GM23338 (cell line): ENCODE measurements around the gene ONECUT3. TPM values are rescaled to one million over a fixed set of nuclear protein-coding genes. Genes with fewer than 3 reads are reported as not detected.

Experiments used
- ATAC-seq: fragments of 200-7000 bp; cut with Tn5 transposase; 3 replicates; pipeline ENCODE4 v1.9.1; 2020
- DNase-seq: peaks from one replicate; pipeline ENCODE4 v3.0.0-alpha.2; 2015; ENCODE audit warnings: low spot score
- H2AFZ ChIP-seq: fragments of 200-600 bp; sonication (generic); 2 replicates; pipeline ENCODE4 v1.8.0; 2016; ENCODE audit warnings: antibody characterized with exemption, mild to moderate bottlenecking, moderate library complexity
- H3F3A ChIP-seq: fragments of 200-600 bp; sonication (generic); replicated peaks from 2 replicates; pipeline ENCODE4 v1.8.0; 2017; ENCODE audit warnings: antibody characterized with exemption, mixed run types, low read depth
- H3K27ac ChIP-seq: fragments of 200-600 bp; sonication (generic); 2 replicates; pipeline ENCODE4 v1.6.1; 2016; ENCODE audit warnings: low read depth
- H3K27me3 ChIP-seq: fragments of 200-600 bp; sonication (generic); 2 replicates; pipeline ENCODE4 v1.8.0; 2016; ENCODE audit warnings: mild to moderate bottlenecking, mixed run types, moderate library complexity; ENCODE audit not compliant: insufficient read depth
- H3K36me3 ChIP-seq: fragments of 200-600 bp; sonication (generic); 2 replicates; pipeline ENCODE4 v1.8.0; 2016; ENCODE audit warnings: mild to moderate bottlenecking; ENCODE audit not compliant: insufficient read depth
- H3K4me1 ChIP-seq: fragments of 200-600 bp; sonication (generic); 2 replicates; pipeline ENCODE4 v1.8.0; 2016; ENCODE audit warnings: mild to moderate bottlenecking, moderate library complexity; ENCODE audit not compliant: insufficient read depth
- H3K4me2 ChIP-seq: fragments of 200-600 bp; sonication (generic); 2 replicates; pipeline ENCODE4 v1.7.1; 2017; ENCODE audit warnings: mixed run types
- H3K4me3 ChIP-seq: fragments of 200-600 bp; sonication (generic); 2 replicates; pipeline ENCODE4 v1.6.1; 2016; ENCODE audit warnings: mixed run types
- H3K79me2 ChIP-seq: fragments of 200-600 bp; sonication (generic); replicated peaks from 2 replicates; pipeline ENCODE4 v1.8.0; 2017; ENCODE audit warnings: mild to moderate bottlenecking; ENCODE audit not compliant: insufficient read depth
- H3K9me2 ChIP-seq: fragments of 200-600 bp; sonication (generic); 2 replicates; pipeline ENCODE4 v1.8.0; 2017; ENCODE audit not compliant: insufficient read depth
- H4K20me1 ChIP-seq: fragments of 200-600 bp; sonication (generic); replicated peaks from 2 replicates; pipeline ENCODE4 v1.8.0; 2017; ENCODE audit warnings: mild to moderate bottlenecking; ENCODE audit not compliant: insufficient read depth
- H3K27ac Mint-ChIP-seq: 2 replicates; pipeline ENCODE4 v1.8.0; 2020; ENCODE audit warnings: inconsistent platforms, mild to moderate bottlenecking, moderate library complexity, mixed read lengths
- H3K27me3 Mint-ChIP-seq: 3 replicates; pipeline ENCODE4 v1.8.0; 2022; ENCODE audit warnings: low read depth, mild to moderate bottlenecking, moderate library complexity, mixed read lengths, inconsistent platforms; ENCODE audit not compliant: insufficient read depth, poor library complexity
- H3K36me3 Mint-ChIP-seq: 3 replicates; pipeline ENCODE4 v1.8.0; 2021; ENCODE audit warnings: low read depth, mild to moderate bottlenecking, inconsistent platforms, moderate library complexity, mixed read lengths
- H3K4me1 Mint-ChIP-seq: 3 replicates; pipeline ENCODE4 v1.8.0; 2020; ENCODE audit warnings: mild to moderate bottlenecking, inconsistent platforms, mixed read lengths
- H3K4me3 Mint-ChIP-seq: 3 replicates; pipeline ENCODE4 v1.8.0; 2021; ENCODE audit warnings: moderate library complexity, mild to moderate bottlenecking, inconsistent platforms, mixed read lengths
- H3K9me3 Mint-ChIP-seq: 3 replicates; pipeline ENCODE4 v1.8.0; 2020; ENCODE audit warnings: moderate library complexity, mild to moderate bottlenecking, inconsistent platforms, mixed read lengths
- CREB1 ChIP-seq: fragments of 250-450 bp; sonication (Bioruptor Pico); IDR thresholded peaks from 2 replicates; pipeline ENCODE4 v1.5.0; 2020; ENCODE audit warnings: low read depth, mild to moderate bottlenecking, moderate library complexity
- CTCF ChIP-seq, 2 experiments: fragments of 200-600 bp in 1 of 2; sonication (generic) in 1 of 2; conservative IDR thresholded peaks; 2 replicates each; pipeline versions ENCODE4 v1.5.1 to v1.6.1; 2016 to 2017; ENCODE audit warnings: antibody characterized with exemption in 2 of 2, low read depth in 2 of 2, mild to moderate bottlenecking in 2 of 2, moderate library complexity in 1 of 2
- ETS1 ChIP-seq: IDR thresholded peaks from 2 replicates; pipeline ENCODE4 v1.6.1; 2016; ENCODE audit warnings: antibody characterized with exemption
- EZH2 ChIP-seq: fragments of 200-600 bp; sonication (generic); IDR thresholded peaks from one replicate; pipeline ENCODE4 v1.8.0; 2017; ENCODE audit warnings: antibody characterized with exemption, mild to moderate bottlenecking, low read depth; ENCODE audit not compliant: unreplicated experiment
- EZH2phosphoT487 ChIP-seq: fragments of 200-600 bp; sonication (generic); IDR thresholded peaks from one replicate; pipeline ENCODE4 v1.8.1; 2018; ENCODE audit warnings: antibody characterized with exemption; ENCODE audit not compliant: unreplicated experiment
- JUNB ChIP-seq: IDR thresholded peaks from one replicate; pipeline ENCODE4 v1.6.1; 2016; ENCODE audit warnings: antibody characterized with exemption; ENCODE audit not compliant: unreplicated experiment
- NANOG ChIP-seq: IDR thresholded peaks from 2 replicates; pipeline ENCODE4 v1.6.1; 2016; ENCODE audit warnings: antibody characterized with exemption, borderline replicate concordance
- POLR2AphosphoS5 ChIP-seq: IDR thresholded peaks from 2 replicates; pipeline ENCODE4 v1.6.1; 2016; ENCODE audit warnings: antibody characterized with exemption, low read depth
- STAT1 ChIP-seq: IDR thresholded peaks from one replicate; pipeline ENCODE4 v1.6.1; 2016; ENCODE audit warnings: antibody characterized with exemption; ENCODE audit not compliant: unreplicated experiment
- ZNF114 ChIP-seq: fragments of 250-450 bp; sonication (Bioruptor Pico); IDR thresholded peaks from 2 replicates; pipeline ENCODE4 v1.5.0; 2020; ENCODE audit warnings: mild to moderate bottlenecking, moderate library complexity
- ZNF331 ChIP-seq: fragments of 250-450 bp; sonication (Bioruptor Pico); IDR thresholded peaks from 2 replicates; pipeline ENCODE4 v1.5.0; 2020; ENCODE audit warnings: low read depth, mild to moderate bottlenecking, moderate library complexity
- polyA plus RNA-seq: library from polyadenylated mRNA; unstranded; fragments of >200 nt; fragmentation: Nextera tagmentation; extraction: Ambion mirVana; gene quantifications from 2 replicates; pipeline ENCODE4 v1.2.1, GENCODE V29; 2016
- total RNA-seq: library from RNA; depleted of rRNA; stranded (reverse); fragments of >200 nt; shearing (Covaris generic); gene quantifications from 2 replicates; pipeline ENCODE4 v1.2.3, GENCODE V29; 2014
- TF ChIP-seq, protein P1 (sequence below): fragments of 250-450 bp; sonication (Bioruptor Pico); IDR thresholded peaks from 2 replicates; pipeline ENCODE4 v1.5.0; 2020; ENCODE audit warnings: mild to moderate bottlenecking, moderate library complexity
- TF ChIP-seq, protein P2 (sequence below): IDR thresholded peaks from one replicate; pipeline ENCODE4 v1.6.1; 2018; ENCODE audit warnings: antibody characterized with exemption; ENCODE audit not compliant: unreplicated experiment

Gene ONECUT3
- total and polyA plus RNA-seq, 2 experiments from 2014 or later = not detected

DNA sequence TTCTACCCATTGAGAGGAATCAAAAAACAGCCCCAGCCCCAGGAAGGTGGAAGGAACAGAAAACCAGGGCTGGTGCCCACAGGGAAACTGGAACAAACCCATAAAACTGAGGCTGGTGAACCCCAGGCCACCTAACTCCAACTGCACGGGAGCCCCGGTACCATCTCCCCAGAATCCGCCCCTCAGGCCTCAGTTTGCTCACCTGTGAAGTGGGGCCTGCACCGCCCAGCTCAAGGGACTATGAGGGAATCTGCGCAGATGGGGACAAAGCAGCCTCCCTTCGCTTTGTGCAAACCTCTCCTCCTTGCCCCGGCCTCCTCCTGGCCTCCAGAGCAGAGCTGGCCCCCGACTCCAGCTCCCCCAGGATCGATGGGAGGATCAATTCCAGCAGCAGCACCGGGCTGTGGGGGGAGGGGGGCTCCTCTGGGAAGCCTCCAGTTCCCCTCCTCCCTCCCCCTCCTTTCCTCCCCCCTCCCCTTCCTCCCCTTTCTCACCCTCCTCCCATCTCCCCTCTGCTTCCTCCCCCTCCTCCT is 9.1 kb upstream of the ONECUT3 start:
- peaks cover 65% of the 10 kb centered on the region for H3K27me3 Mint-ChIP-seq
- Histone ChIP-seq H3K4me3 (no peak overlapping the region), H3F3A (0 out of 2 replicates have a peak, but pooled peaks cover 9% of the 10 kb centered on the region), H3K9me2 (no peaks in the 10 kb centered on the region), H3K4me2 (no peak overlapping the region), H3K79me2 (no peaks in the 10 kb centered on the region), H3K27ac (no peak overlapping the region), H2AFZ (no peak overlapping the region), H3K4me1 (peaks cover 20% of the 10 kb centered on the region; the same call in 1 of the 2 replicates), H3K27me3 (peaks cover 60% of the 10 kb centered on the region), H3K36me3 (no peaks in the 10 kb centered on the region), H4K20me1 (no peaks in the 10 kb centered on the region)
- H3K36me3 Mint-ChIP-seq = no peaks in the 10 kb centered on the region
- TF ChIP-seq, protein P1, sequence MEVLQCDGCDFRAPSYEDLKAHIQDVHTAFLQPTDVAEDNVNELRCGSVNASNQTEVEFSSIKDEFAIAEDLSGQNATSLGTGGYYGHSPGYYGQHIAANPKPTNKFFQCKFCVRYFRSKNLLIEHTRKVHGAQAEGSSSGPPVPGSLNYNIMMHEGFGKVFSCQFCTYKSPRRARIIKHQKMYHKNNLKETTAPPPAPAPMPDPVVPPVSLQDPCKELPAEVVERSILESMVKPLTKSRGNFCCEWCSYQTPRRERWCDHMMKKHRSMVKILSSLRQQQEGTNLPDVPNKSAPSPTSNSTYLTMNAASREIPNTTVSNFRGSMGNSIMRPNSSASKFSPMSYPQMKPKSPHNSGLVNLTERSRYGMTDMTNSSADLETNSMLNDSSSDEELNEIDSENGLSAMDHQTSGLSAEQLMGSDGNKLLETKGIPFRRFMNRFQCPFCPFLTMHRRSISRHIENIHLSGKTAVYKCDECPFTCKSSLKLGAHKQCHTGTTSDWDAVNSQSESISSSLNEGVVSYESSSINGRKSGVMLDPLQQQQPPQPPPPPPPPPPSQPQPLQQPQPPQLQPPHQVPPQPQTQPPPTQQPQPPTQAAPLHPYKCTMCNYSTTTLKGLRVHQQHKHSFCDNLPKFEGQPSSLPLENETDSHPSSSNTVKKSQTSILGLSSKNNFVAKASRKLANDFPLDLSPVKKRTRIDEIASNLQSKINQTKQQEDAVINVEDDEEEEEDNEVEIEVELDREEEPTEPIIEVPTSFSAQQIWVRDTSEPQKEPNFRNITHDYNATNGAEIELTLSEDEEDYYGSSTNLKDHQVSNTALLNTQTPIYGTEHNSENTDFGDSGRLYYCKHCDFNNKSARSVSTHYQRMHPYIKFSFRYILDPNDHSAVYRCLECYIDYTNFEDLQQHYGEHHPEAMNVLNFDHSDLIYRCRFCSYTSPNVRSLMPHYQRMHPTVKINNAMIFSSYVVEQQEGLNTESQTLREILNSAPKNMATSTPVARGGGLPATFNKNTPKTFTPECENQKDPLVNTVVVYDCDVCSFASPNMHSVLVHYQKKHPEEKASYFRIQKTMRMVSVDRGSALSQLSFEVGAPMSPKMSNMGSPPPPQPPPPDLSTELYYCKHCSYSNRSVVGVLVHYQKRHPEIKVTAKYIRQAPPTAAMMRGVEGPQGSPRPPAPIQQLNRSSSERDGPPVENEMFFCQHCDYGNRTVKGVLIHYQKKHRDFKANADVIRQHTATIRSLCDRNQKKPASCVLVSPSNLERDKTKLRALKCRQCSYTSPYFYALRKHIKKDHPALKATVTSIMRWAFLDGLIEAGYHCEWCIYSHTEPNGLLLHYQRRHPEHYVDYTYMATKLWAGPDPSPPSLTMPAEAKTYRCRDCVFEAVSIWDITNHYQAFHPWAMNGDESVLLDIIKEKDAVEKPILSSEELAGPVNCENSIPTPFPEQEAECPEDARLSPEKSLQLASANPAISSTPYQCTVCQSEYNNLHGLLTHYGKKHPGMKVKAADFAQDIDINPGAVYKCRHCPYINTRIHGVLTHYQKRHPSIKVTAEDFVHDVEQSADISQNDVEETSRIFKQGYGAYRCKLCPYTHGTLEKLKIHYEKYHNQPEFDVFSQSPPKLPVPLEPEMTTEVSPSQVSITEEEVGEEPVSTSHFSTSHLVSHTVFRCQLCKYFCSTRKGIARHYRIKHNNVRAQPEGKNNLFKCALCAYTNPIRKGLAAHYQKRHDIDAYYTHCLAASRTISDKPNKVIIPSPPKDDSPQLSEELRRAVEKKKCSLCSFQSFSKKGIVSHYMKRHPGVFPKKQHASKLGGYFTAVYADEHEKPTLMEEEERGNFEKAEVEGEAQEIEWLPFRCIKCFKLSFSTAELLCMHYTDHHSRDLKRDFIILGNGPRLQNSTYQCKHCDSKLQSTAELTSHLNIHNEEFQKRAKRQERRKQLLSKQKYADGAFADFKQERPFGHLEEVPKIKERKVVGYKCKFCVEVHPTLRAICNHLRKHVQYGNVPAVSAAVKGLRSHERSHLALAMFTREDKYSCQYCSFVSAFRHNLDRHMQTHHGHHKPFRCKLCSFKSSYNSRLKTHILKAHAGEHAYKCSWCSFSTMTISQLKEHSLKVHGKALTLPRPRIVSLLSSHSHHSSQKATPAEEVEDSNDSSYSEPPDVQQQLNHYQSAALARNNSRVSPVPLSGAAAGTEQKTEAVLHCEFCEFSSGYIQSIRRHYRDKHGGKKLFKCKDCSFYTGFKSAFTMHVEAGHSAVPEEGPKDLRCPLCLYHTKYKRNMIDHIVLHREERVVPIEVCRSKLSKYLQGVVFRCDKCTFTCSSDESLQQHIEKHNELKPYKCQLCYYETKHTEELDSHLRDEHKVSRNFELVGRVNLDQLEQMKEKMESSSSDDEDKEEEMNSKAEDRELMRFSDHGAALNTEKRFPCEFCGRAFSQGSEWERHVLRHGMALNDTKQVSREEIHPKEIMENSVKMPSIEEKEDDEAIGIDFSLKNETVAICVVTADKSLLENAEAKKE (CRISPR knock-in tag) = no peak
- TF ChIP-seq POLR2AphosphoS5 (no peak), ZNF331 (CRISPR knock-in tag) (no peak), EZH2 (no peak), NANOG (no peak), ETS1 (no peak), EZH2phosphoT487 (no peak), CREB1 (no peak), JUNB (no peak), CTCF (conservative IDR thresholded peaks at IDR 0.05; ENCODE audit: low read depth in 2 of 2) (no peak), ZNF114 (CRISPR knock-in tag) (no peak), STAT1 (no peak)
- TF ChIP-seq, protein P2, sequence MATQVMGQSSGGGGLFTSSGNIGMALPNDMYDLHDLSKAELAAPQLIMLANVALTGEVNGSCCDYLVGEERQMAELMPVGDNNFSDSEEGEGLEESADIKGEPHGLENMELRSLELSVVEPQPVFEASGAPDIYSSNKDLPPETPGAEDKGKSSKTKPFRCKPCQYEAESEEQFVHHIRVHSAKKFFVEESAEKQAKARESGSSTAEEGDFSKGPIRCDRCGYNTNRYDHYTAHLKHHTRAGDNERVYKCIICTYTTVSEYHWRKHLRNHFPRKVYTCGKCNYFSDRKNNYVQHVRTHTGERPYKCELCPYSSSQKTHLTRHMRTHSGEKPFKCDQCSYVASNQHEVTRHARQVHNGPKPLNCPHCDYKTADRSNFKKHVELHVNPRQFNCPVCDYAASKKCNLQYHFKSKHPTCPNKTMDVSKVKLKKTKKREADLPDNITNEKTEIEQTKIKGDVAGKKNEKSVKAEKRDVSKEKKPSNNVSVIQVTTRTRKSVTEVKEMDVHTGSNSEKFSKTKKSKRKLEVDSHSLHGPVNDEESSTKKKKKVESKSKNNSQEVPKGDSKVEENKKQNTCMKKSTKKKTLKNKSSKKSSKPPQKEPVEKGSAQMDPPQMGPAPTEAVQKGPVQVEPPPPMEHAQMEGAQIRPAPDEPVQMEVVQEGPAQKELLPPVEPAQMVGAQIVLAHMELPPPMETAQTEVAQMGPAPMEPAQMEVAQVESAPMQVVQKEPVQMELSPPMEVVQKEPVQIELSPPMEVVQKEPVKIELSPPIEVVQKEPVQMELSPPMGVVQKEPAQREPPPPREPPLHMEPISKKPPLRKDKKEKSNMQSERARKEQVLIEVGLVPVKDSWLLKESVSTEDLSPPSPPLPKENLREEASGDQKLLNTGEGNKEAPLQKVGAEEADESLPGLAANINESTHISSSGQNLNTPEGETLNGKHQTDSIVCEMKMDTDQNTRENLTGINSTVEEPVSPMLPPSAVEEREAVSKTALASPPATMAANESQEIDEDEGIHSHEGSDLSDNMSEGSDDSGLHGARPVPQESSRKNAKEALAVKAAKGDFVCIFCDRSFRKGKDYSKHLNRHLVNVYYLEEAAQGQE = no peak
- H3K27ac Mint-ChIP-seq = no peak overlapping the region
- DNase-seq (no peak), ATAC-seq (no peak)
- peaks cover 5% of the 10 kb centered on the region; the same call in 2 of the 3 replicates for H3K4me1 Mint-ChIP-seq
- H3K9me3 Mint-ChIP-seq = peaks cover 5% of the 10 kb centered on the region; the same call in 2 of the 3 replicates
- no peak overlapping the region for H3K4me3 Mint-ChIP-seq
